Activated T-cell treated with anti-CD3 and anti-CD28 coated beads for 1 hour (primary cell): Measurements from ENCODE around the gene TNS2.

ENCODE experiments used
- DNase-seq: peaks from one replicate; pipeline ENCODE4 v3.0.0-alpha.2; 2020; ENCODE audit warnings: low read depth

The TNS2 gene

DNA sequence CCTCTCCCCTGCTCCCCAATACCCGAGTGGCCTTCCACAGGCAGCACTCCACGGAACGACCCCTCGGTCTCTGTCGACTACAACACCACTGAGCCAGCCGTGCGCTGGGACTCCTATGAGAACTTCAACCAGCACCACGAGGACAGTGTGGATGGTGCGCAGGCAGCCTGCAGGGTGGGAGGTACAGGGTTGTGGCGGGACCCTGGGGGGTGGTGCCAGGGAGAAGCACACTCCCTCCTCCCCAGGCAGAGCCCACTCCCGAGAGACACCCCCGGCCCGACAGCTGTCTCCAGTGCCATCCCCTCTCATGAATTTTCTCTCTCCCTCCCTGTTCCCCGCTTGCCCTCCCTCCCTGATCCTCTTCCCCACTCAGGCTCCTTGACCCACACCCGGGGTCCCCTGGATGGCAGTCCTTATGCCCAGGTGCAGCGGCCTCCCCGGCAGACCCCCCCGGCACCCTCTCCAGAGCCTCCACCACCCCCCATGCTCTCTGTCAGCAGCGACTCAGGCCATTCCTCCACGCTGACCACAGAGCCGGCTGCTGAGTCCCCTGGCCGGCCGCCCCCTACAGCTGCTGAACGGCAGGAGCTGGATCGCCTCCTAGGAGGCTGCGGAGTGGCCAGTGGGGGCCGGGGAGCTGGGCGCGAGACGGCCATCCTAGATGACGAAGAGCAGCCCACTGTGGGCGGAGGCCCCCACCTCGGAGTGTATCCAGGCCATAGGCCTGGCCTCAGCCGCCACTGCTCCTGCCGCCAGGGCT, 9.0 kb downstream of the TNS2 start:
- no peak for DNase-seq

- no peak for DNase-seq
Measured at GRCh38 chr12:53059434-53060063, 9.7 kb downstream of the TNS2 start.

- DNase-seq = no peak
Measured at GRCh38 chr12:53060064-53060720, 10.3 kb downstream of the TNS2 start.

DNA sequence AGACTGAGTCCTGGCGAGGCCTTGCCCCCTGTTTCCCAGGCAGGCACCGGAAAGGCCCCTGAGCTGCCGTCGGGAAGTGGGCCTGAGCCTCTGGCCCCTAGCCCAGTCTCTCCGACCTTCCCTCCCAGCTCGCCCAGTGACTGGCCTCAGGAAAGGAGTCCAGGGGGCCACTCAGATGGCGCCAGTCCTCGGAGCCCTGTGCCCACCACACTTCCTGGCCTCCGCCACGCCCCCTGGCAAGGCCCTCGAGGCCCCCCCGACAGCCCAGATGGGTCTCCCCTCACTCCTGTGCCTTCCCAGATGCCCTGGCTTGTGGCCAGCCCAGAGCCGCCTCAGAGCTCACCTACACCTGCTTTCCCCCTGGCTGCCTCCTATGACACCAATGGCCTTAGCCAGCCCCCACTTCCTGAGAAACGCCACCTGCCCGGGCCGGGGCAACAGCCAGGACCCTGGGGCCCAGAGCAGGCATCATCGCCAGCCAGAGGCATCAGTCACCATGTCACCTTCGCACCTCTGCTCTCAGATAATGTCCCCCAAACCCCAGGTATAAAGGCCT, 10.9 kb downstream of the TNS2 start:
- no peak for DNase-seq

DNA sequence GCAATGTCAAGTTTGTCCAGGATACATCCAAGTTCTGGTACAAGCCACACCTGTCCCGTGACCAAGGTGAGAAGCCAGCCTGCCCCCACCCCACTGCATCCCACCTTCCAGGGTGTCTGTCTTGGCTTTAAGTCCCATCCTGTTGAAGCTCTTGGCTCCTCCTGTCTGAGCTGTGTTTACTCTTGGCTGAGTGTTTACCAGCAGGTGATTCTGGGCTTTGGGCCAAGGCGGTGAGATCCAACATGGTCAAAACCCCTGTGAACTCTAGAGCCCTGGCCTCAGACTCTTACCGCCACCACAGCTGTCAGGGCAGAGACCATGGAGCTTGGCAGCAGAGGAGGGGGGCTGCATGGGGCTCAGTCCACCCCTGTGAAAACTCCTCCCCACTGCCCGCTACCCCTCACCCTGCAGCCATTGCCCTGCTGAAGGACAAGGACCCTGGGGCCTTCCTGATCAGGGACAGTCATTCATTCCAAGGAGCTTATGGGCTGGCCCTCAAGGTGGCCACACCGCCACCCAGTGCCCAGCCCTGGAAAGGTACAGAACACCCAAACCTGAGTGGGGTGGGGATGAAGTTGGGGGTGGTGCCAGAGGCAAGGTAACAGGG, 11.6 kb downstream of the TNS2 start:
- no peak for DNase-seq

GRCh38 chr12:53062011-53062961, 12.4 kb downstream of the TNS2 start:
- no peak for DNase-seq

- DNase-seq = no peak
Measured at GRCh38 chr12:53062977-53063707, 13.3 kb downstream of the TNS2 start.

- DNase-seq = no peak
Measured at GRCh38 chr12:53063708-53064612, 14.1 kb downstream of the TNS2 start.

- DNase-seq = no peak
Measured at GRCh38 chr12:53064613-53065436, 15.0 kb downstream of the TNS2 start.

GRCh38 chr12:53065470-53065869, 15.6 kb downstream of the TNS2 start:
- no peak for DNase-seq

DNA sequence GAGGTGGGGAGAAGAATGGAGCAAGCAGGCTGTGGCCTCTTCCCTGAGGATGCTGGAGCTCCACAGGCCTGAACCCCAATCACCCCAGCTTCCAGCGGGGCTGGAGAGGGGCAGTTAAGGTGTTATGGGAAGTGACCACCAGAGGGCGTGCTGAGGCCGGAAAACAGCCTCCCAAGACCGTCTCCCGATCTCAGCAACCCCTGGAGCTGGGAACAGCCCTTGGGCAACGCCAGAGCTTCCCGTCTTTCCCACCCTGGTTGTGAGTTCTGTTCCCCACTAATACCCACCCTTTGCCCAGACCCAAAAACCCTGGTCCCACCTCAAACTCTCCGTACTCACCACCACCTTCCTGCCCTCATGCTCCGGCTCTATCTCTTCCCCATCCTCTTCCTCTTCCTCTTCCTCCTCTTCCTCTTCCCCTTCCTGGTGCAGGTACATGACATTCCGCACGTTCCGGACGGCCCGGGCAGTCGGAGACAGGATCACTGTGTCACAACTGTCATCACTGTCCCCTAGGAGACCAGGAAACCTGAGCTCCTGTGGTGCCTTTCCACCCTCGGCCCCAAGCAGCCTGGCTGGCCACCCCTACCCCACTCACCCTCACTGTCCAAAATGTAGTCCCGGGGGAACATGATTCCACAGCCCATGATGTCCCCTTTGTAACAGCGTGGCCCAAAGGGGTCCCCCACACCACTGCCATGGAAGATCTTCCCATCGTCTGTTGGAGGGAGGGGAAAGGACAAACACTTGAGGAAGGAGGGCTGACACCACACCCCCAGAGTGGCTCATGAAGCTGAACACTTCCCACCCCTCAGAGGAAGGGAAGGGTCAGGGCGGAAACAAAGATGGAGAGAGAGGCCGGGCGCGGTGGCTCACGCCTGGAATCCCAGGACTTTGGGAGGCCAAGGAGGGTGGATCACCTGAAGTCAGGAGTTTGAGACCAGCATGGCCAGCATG, 16.4 kb downstream of the TNS2 start:
- peak; percentile 60 for DNase-seq

- no peak for DNase-seq
Measured at GRCh38 chr12:53067074-53067992, 17.5 kb downstream of the TNS2 start.

DNA sequence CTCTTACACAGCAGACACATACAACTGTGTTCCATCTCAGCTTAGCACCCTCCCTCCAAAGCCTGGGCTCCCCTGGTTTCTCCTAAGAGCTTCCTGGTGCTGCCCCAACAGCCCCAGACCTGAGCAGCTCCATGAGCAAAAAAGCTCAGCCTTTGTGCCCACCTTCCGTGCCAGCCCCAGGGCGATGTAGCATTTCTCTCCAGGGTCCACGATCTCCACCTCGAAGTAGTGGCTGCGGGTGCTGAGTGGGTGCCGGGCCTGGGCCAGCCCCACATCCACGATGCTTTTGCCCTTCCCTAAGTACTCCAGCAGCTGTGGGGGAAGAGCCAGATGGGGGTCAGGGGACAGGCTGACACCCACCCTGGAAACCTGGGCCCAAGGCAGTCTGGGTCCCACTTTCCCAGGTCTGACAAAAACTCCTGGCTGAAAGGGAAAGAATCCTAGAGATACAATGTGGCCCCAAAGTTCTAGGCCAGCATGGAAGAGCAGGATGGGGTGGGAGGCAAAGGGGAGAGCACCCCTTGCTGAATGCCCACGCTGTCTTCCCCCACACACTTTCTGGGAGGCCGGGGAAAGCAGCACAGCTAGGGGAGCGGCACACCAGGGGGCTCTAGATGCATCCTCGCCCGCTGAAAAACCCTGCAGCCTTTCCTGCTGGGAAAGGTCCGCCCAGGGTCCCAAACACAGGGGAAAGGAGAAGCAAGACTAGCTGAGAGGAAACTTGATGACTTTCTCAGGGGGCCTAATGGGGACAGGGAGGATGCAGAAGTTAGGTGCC, 18.3 kb downstream of the TNS2 start:
- DNase-seq = no peak

DNA sequence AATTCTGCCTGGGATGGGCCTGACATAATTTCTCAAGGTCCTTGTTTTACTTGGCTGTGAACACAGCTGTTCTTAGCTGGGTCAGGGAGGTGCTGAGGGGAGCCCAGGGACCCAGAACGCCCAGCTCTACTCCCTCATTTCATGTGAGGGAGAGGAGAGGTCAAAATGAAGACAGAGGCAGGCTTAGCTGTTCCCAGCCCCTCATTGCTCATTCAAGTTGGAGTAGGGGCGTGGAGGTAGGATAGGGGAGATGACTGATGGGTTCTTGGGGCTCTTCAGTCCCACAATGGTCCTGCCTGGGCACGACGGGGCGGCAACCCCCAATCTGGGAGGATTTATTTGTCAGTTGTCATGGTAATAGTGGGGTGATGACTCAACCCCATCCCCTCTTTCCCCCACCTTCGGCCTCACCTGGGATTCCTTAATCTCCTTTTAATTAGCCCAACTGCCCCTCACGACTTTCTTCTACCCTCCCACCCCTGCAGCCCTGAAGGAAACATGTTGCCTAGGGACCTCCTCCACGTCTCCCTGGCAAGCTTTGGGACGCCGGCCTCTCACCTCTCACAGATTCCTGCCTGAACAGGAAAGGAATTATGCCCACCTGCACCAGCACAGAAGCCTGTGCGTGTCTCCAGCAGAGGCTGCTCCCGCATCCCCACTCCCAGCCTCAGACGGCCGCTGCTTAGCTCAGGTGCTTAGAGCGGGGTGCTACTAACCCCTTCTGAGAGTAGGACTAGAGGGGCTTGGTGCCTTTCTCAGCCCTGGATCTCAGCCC, 19.1 kb downstream of the TNS2 start:
- no peak for DNase-seq
